Endothelial cell of umbilical vein (primary cell): Measurements from ENCODE around the gene RHOG.

Experiments used
- EZH2 ChIP-seq: IDR thresholded peaks from 2 replicates; pipeline ENCODE4 v1.6.1; 2012; ENCODE audit warnings: borderline replicate concordance, low read depth, mild to moderate bottlenecking, moderate library complexity, low read length, inconsistent platforms; ENCODE audit not compliant: severe bottlenecking
- TF ChIP-seq, protein P1 (sequence below), 2 donors: IDR thresholded peaks; 1 replicate in 1 of 2; 2 replicates in 1 of 2; pipeline ENCODE4 v1.5.1; 2011; ENCODE audit warnings: low read length in 2 of 2, mild to moderate bottlenecking in 2 of 2, moderate library complexity in 2 of 2, control low read depth in 1 of 2, inconsistent platforms in 1 of 2, low read depth in 1 of 2; ENCODE audit not compliant: insufficient read depth in 1 of 2; ENCODE audit errors: extremely low read depth in 1 of 2

GRCh38 chr11:3782963-3783362 lies 57.8 kb downstream of the RHOG start:
- no peak for TF ChIP-seq EZH2
- TF ChIP-seq, protein P1, sequence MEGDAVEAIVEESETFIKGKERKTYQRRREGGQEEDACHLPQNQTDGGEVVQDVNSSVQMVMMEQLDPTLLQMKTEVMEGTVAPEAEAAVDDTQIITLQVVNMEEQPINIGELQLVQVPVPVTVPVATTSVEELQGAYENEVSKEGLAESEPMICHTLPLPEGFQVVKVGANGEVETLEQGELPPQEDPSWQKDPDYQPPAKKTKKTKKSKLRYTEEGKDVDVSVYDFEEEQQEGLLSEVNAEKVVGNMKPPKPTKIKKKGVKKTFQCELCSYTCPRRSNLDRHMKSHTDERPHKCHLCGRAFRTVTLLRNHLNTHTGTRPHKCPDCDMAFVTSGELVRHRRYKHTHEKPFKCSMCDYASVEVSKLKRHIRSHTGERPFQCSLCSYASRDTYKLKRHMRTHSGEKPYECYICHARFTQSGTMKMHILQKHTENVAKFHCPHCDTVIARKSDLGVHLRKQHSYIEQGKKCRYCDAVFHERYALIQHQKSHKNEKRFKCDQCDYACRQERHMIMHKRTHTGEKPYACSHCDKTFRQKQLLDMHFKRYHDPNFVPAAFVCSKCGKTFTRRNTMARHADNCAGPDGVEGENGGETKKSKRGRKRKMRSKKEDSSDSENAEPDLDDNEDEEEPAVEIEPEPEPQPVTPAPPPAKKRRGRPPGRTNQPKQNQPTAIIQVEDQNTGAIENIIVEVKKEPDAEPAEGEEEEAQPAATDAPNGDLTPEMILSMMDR (IDR thresholded peaks at IDR 0.05; ENCODE audit: extremely low read depth in 1 of 2, insufficient read depth in 1 of 2, low read depth in 1 of 2, low read length in 2 of 2), result no peak
